HG02763 (cell line): ENCODE results near the gene ST3GAL6.

Experiments used
- ATAC-seq: cut with Tn5 transposase; IDR thresholded peaks from one replicate; pipeline ENCODE4 v1.9.1; 2021; ENCODE audit warnings: mild to moderate bottlenecking, moderate library complexity; ENCODE audit not compliant: unreplicated experiment

The ST3GAL6 gene

DNA sequence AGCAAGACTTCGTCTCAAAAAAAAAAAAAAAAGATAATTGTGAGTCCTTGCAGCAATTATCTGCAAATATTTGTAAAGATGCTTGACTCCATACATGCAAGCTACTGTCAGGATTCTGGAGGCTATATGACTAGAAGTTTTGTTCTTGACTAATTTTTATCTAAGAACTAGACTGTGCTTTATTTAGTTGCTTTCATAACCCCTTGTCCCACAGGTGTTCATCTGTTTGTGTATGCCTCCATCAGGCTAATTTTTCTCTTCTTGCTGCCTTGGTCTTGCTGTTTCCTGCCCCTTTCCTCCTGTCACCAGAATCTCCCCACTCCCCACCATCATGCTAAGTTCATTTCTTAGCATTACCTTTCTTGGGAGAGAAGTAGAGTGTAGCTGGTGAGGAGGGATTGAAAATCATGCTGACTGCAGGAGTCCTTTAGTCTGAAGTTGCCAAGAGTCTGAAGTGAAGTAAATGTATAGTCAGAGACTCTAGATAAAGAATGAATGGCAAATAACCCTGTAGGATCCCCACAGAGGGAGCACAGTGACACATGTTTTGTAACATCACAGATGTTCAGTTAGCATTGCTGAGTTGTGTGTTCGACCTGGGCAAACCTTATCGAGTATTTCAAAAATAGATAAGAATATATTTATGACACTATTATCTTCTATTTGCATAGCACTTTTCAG lies 12.5 kb downstream of the ST3GAL6 start:
- ATAC-seq: peak; percentile 45

DNA sequence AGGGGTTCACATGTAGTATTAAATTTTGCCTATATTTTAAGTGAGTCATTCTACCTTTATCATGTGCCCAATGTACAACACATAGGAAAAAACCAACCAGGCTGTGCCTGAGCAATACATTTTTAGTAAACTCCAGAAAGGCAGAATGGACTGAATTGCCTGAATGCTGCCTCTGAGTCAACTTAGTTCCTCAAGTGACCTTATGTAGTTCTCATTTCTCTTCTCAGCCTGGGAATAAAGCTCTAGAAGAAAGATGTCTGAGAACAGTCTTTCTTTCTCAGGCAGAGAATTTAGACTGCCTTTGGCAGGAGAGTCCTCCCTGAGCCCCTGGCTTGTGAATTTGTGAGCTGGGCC lies 13.0 kb downstream of the ST3GAL6 start:
- ATAC-seq: no peak

DNA sequence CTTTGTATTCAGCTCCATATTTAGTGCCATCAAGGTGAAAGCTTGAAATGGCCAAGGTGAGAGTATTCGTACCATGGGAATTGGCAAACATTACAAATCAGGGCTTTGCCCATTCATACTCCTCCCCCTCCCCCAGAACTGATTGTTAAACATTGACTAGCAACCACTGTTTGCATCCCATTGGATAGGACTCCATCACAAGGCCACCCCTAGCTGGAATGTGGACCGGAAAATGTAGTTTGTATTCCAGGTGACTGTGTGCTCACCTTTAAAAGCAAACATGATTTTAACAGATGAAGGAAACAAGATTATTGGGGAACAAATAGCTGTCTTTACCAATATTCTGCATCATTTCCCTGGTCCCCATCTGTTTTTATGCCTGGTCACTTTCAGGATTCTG lies 14.1 kb downstream of the ST3GAL6 start:
- no peak for ATAC-seq

DNA sequence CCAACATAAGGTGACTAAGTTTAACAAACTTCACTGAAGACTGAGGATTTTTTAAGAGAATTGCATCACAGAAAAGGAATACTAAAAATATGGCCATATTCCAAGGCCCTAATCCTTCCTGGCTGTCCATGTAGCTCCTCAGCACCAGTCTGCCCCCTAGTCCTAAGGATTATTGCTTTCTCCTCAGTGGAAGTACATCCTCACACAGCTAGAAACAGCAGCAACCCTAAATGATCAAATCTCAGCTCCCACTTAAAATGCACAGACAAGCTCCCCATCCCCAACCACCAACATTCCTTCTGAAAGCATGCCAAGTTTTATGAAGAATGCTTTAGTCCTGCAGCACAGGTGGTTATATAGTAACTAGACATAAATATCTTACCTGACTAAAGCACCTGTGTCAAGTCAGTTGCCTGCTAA lies 14.7 kb downstream of the ST3GAL6 start:
- no peak for ATAC-seq

DNA sequence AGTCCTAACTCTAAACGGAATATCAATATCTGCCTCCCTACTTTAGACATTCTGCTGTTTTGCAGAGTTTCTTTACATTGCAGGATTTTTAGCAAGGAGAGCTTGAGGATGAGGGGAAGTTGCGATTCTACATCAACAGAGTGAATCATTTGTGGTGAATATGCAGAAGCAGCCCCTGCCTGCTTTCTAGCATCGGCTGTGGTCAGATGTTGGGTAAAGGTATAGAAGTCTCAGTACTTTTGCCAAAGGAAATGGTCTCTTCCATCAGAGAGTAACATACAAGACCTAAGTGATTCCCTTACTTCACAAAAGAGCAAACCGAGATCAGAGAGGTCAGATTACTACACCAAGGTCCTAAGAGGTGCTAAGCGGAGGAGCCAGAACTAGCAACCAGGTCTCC lies 15.2 kb downstream of the ST3GAL6 start:
- ATAC-seq: no peak

DNA sequence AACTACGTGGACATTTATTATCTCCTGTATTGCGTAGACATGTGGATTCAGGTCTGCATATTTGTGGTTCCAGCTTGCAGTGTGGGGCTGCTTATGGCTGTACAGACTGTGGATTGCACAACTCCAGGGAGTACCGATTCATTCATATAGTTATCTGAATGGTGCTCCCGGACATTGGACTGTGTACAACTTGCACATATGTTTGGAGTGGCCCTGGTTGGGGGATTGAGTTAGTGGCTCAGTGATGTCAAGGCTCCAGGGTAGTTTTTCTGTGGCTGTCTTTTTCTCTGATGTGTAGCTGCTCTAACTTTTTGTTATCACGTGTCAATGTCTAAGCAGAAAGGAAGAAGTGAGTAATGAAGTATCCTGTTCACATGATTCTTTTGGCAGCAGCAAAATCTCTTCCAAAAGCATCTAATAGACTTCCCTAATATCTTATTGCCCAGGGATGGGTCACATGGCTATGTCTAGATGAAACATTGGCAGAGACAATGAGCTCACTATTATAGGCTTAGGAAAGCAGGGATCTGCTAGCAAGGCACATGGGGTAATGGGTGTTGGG lies 15.8 kb downstream of the ST3GAL6 start:
- no peak for ATAC-seq

DNA sequence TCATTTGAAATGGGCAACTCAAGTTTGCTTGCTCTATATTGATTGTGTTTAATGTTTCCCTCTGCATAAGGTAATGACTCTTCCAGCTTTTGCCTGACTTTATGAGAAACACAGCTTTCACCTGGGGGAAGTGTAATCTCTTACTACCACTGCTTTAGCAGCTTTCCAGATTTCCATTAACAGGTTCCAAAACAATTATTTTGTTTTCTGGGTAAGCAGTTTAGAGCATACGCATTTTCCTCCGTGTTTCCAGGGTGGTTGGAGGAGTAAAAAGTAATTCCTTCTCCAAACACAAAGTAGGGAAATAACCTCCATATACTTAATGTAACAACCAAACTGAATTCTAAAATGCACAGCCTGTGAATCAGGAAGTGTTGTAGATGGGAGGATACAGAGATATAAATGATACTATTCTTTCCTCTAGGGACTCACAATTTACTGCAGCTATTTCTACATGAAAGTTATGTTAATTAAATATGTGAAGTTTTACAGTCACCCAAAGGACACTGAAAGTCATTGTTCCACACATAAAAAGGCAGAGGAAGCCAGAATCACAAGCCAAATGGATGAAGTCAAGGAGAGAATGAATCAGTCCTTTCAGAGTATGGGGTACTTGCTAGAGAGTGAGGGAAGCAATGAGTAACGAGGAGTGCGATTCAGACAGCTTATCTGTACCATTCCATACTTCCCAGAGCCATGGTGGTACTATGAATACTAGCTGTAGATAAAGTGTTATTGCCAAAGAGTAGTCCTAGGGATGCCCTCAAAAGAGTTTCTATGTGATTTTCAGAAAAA lies 16.6 kb downstream of the ST3GAL6 start:
- ATAC-seq: no peak

DNA sequence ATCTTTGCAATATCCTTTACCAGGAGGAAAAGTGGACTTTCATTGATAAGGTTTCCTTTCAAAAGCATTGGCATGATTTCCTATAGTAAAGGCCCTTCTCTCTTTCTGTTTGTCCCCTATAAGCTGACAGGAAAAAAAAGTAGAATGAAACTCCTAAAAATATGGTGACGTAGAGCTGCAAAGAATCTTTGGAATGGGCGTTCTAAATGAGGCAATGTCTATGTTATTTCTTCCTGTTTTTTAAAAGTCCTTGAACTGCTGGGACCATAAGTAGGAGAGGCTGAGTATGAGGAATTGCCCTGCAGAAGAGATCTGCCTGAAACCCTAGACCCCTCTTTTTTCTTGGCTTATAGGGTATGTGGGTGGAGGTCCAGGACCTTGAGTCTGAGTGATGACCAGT lies 17.2 kb downstream of the ST3GAL6 start:
- no peak for ATAC-seq

DNA sequence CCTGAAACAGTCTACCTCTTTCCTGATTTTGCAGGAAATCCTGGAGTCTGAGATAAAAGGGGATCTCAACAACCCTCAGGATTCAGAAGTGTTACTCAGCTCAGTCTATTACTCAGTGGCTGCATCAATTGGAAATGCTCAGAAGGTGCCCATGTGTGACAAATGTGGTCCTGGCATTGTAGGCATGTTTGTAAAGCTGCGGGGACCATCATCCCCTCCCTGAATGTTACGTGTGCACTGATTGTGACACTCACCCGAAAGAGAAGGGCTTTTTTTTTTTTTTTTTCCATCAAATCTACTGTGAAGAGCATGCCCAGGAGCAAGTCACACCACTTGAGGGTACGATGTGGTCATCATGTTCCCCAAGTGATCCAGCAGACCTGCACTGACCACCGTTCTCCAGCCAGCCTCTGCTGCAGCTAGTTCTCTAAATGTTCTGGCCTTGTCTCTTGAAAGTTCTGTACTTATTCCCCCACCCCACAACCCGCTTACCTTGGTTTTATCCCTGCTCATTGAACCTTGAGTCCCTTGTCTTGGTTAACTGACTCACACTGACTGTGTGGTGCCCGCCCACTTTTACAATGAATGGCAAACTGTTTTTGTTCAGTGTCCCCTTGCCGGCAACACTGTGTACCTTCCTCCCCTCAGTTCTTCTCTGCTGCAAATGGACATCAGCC lies 19.8 kb downstream of the ST3GAL6 start:
- ATAC-seq: no peak

DNA sequence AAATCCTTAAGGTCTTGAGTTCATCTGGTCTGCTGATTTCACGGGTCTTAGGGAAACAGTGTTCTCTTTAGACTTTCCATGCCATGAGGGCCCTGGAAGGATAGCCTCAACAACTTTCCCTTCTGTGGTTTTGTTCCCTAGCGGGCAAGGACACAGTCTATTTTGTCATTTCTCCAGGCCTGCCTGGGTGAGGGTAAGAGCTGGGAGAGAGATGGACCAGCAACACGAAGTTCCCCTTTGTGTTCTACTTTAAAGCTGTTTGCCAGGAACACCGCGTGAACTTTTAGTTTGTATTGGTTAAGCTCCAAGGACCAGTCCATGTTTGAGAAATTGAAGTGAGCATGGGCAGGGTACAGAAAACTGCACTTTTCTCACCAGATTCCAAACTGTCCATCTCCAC lies 20.9 kb downstream of the ST3GAL6 start:
- ATAC-seq: no peak

DNA sequence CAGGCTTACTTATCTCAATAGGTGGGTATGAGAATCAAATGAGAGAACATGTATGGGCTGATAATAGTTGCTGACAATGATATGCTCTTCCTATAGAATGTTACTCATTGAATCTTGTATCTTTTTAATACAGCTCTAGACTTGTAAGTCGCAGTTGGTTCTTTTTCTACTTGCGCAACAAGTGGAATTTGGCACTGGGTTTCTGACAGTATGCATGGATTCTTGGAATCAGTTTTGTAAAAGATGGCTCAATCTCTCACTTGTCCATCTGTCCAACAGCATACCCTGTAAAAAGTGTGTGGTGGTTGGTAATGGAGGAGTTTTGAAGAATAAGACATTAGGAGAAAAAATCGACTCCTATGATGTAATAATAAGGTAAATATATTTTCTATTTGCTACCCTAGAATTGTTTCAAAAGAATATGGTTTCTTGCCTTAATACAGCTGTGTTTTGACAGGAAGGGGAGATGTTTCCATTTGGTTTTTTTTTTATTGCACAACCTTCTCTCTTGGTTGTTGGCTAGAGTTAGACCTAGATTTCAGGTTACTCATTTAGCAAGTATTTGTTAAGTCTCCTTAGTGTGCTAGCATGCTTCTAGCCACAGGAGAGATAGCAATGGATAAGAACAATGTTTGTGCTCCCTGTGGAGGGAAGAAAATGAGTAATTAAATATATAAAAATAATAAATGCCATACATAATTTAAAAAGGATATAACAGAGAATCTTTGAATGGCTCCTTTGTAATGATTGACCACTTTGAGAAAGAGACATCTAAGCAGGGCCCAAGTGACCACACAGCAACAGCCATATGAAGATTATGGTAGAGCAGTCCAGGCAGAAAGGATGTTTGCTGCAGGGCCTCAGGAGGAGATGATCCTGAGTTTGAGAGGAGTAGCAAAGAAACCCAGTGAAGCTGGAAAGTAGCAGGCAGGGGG lies 21.8 kb downstream of the ST3GAL6 start:
- no peak for ATAC-seq

DNA sequence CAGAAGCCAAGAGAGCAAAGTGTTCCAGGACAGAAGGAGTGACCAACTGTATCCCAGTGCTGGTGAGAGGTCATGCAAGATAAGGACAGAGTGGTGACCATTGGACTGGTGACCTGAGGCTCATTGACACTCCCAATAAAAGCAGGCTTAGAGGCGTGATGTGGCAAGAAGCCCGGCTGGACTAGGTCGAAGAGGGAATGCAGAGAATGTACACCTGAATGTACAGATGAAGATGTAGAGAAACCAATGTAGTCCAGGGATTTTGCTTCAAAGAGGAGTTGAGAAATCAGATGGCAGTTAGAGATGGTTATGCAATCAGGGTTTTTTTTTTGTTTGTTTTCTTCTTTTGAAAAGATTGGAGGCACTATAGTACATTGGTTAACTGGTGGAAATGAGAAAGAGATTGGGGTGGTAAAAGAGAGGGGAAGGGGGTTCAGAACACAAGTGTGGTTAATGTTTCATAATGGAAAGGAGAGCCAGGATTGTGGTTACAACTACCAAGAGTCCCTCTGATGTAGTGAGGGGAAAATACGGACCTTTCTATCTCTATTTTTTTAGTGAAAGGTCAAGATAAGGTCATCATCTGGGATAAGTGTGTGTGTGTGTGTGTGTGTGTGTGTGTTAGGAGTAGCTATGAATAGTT lies 23.3 kb downstream of the ST3GAL6 start:
- no peak for ATAC-seq

DNA sequence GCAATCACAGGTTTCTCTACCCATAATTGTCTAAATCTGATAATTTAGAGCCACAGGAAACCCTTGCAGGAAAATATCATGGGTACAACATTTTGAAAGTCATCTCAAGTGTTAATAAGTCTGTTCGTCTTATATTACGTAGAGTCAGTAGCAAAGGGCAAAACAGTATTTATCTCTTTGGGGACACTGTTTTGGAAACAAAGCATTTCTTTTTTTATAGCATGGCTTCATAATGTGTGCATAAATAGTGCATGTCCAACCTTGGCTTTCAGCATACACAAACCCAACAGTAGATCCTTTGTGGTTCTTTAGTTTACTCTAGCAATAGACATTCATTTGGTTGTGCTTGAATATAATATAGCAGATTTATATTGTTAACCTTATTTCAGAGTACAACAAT lies 24.0 kb downstream of the ST3GAL6 start:
- no peak for ATAC-seq

DNA sequence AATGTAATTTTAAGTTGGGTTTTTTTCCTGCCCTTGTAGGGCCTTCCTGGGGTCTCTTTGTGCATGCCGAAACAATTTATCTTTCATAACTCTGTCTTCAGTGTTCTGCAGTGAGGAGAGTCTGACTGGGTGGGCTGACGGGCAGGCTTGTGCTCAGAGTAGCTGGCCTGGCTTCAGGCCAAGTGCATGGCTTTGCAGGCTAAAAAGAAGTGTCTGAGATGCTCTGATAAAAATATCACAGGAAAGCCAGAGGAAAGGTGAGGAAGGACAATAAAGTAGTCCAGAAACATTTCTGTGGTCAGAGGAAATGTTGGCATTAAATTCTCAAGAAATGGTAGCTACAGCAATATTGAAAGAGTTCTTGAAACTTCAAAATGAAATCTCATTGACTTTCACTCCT lies 25.5 kb downstream of the ST3GAL6 start:
- no peak for ATAC-seq

DNA sequence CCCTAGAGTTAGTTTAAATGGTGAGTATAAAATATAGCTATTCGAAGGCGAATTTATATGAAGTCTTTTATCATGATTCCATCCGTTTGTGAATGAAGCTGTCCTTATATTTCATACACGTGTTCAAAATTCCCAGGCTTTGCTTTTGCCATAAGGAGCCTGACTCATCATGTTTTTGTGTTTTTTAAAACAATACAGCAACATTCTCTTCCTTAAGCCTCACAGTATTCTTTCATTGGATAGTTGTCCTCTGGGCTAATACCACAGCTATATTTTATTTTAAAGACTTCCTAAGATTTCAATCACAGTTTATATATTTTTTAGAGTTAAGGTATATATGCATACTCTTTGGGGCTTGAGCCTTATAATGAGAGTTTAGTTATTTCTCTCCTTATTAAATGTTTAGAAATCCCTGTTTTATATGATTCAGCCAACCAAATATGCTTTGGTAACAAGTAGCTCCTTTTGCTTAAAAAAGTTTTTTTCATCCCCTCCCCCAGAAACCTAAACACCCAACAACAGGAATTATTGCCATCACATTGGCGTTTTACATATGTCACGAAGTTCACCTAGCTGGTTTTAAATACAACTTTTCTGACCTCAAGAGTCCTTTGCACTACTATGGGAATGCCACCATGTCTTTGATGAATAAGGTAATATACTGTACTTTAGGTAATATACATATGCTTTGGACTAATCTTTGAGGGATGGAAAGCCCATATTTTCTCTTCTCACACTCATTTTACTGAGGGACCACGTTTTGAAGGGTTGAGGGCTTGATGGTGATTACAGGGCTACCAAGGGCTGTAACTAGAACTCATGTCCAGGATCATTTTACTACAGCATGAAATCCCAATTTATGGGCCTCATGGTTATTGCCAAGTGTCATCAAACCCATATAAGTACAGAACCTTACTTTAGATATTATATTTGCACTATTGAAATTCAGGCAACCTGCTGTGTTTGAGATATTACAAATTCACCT lies 28.5 kb downstream of the ST3GAL6 start:
- no peak for ATAC-seq

DNA sequence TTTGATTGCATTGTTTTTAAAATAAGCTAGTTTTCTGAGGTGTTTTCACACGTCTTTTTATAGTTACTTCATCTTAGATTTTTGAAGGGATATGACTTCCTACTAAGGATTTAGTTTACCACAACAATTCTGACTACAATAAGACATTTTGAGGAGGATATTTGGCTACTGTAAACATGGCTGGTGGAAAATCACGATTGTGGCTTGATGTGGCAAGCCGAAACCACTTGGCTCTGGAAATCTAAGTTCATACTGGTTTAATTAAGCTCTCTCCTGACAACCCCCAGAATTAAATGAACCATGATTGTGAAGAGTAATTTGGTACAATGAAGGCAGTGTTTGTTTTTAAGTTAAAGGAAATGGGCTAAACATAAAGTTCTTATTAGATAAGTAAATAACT lies 30.8 kb downstream of the ST3GAL6 start:
- no peak for ATAC-seq

DNA sequence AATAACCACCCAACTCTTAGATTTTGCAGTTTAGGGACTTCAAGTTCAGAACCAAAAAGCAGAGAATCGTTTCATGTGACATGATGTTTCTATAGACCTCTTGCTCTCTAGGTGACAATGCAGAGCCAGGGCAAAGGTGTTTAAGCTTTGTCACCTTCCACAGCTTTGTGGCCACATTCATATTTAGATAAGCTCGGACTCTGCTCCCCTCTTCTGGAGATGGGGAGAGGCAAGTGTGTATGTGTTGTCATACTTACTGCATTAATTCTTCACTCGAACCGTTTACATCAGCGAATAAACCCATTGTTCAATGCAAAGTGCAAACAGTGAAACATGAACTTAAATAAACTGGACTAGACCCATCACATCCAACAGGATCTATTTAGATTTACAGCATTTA lies 33.2 kb downstream of the ST3GAL6 start:
- ATAC-seq: no peak

DNA sequence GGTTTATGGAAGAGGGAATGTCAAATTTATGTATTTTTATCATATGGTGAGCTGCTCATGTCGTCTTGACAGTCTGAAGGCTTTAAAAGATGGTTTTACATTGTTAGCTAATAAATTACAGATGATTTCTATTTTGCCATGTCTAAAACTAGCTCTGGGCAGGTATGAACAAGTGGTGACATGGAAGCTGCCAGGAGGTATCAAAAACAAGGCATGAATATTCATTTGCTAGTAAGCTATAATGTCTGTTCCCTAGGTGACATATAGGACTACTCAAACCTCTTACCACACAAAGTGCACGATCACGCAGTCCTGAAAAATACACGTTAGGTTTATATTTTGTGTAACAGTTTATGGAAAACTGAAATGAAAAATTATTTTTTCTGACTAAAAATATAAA lies 34.8 kb downstream of the ST3GAL6 start:
- no peak for ATAC-seq

DNA sequence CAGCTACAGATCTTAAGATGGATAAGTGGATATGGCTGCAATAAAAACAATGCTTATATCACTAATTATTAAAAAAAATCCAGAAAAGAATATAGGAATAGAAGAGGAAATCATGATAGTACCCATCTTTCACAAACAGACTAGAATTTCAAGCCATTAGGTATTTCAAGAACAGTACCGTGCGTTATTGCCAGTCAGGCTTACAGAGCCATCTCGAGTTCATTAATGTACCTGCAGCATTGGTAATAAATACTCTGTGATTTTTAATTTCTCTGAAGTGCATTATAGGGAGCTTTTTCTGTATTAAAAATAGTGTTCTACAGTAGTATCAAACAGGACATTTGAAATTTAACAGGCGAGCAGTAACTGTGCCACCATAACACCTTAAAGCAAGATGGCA lies 35.7 kb downstream of the ST3GAL6 start:
- no peak for ATAC-seq
